GM12873 (cell line): ENCODE results near the gene SNX9.

Experiments used
- TF ChIP-seq, protein P1 (sequence below): IDR thresholded peaks from 2 replicates; pipeline ENCODE4 v1.5.1; 2012; ENCODE audit warnings: low read depth, mild to moderate bottlenecking, moderate library complexity, low read length, control low read depth; ENCODE audit not compliant: insufficient read depth; ENCODE audit errors: missing control alignments

Gene SNX9

DNA sequence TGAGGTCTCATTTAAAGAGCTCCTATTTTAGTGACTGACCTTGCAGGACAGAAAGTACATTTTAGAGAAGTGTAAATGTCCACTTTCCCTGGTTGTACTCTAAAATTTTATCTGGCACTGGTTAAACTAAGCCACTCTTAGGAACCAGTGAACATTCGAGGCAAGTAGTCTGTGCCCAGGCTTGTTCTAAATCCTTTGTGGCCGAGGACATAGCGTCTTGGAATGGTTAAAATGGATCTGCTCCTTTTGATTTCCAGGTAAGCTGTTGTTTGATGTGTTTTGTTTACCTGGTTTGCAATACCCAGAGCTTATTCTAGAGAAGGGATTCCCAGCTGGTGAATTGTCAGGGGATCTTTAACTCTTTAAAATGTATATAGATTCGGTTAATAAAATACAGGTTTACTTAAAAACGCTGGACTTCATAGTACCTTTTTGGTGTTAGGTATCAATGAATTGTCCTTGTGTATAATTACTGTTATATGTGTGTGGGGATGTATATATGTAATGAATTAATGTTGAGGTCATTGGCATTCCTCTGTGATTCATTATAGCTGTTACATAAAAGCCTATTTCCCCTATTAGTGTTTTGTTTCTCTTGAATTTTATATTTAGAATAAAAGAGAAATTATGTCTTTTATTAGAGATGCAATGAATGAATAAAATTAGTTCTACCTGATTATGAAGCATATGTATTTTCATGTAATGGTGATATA is 15.8 kb downstream of the SNX9 start:
- TF ChIP-seq, protein P1, sequence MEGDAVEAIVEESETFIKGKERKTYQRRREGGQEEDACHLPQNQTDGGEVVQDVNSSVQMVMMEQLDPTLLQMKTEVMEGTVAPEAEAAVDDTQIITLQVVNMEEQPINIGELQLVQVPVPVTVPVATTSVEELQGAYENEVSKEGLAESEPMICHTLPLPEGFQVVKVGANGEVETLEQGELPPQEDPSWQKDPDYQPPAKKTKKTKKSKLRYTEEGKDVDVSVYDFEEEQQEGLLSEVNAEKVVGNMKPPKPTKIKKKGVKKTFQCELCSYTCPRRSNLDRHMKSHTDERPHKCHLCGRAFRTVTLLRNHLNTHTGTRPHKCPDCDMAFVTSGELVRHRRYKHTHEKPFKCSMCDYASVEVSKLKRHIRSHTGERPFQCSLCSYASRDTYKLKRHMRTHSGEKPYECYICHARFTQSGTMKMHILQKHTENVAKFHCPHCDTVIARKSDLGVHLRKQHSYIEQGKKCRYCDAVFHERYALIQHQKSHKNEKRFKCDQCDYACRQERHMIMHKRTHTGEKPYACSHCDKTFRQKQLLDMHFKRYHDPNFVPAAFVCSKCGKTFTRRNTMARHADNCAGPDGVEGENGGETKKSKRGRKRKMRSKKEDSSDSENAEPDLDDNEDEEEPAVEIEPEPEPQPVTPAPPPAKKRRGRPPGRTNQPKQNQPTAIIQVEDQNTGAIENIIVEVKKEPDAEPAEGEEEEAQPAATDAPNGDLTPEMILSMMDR, result no peak

GRCh38 chr6:157839606-157840005 is 16.6 kb downstream of the SNX9 start:
- TF ChIP-seq, protein P1, result no peak

GRCh38 chr6:157840261-157840660 is 17.2 kb downstream of the SNX9 start:
- TF ChIP-seq, protein P1, result no peak

DNA sequence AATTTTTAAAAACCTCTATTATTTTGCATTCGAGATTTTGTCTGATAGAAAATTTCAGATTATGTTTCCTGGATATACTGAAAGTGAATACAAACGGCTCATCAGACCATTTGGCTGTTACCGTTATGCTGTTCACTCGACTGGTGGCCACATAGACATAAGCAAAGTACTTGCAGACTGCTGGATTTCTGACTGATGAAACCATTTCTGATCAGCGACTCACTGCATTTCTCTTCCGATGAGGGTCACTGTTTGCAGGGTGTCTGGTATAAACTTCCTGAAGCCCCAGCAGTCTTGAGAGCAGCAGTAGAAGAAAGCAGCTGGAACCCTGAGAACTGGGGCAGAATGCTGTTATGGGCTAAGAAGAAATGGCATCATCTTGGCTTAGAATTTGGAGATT is 17.7 kb downstream of the SNX9 start:
- TF ChIP-seq, protein P1, result no peak

DNA sequence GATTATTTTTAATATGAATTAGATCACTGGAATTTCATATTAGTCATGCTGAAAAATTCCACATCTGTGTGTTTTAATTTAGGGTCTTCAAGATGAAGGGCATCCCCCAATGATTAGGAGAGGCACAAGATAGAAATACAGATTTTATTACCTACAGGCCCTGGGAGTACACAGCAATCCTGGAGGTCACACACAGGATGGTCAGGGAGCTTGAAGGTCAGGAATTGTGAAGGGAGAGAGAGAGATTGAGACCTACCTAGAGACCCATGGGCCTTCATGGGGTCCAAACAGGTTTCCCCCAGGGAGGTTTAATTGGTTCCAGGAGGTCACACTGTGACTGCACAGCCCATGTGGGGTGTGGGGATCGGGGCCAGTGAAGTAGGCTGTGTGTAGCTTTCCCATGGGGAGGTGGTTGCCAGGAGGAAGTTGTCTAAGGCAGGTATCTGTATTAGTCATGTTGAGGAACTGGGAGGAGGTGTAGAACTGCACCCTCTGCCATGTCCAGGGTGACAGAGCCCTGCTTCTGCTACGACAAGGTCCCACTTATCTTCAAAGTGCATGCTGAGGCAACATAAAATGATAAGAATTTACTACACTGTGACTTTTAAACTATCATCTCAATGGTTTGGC is 18.3 kb downstream of the SNX9 start:
- TF ChIP-seq, protein P1, result no peak

GRCh38 chr6:157842212-157842611 is 19.2 kb downstream of the SNX9 start:
- TF ChIP-seq, protein P1, result no peak

DNA sequence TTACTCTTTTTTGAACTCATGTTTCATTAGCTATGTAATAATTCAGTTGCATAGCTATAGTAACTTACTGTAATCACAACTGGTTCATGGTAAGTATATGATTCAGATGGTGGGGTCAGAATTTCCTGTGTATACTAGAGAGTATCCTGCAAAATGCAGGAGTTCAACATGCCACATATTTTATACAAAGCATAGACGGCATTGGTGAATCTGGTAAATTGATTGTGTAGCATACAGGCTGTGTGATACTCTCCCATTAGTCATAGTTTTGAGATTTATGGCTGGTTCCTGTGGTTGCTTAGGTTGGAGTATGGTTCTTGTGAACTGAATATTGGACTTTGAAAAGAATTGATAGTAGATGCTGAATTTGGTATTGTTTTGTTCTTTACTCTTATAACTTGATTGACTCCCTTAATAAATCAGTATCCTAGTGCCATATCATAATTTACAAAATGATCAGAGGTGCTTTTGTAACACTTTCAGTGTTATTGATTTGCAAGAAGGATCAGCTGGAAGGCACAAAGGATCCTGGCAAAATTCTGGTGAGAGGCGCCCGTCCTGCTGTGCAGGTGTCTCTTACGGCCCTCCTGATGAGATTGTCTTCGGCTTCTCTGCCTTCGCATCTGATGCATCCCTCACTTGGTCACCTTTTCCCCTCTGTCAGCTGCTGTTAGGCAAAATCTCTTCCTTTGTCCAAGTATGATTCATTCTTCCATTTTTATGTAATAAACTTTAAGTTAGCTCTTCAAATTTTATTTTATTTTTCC is 22.6 kb downstream of the SNX9 start:
- TF ChIP-seq, protein P1, result no peak
